H1 (cell line): ENCODE results near the gene MGAT5. TPM values are rescaled to one million over a fixed set of nuclear protein-coding genes. Genes with fewer than 3 reads are reported as not detected.

Experiments
- ASH2L ChIP-seq: fragments of 200-600, 300-600 bp; sonication (generic); IDR thresholded peaks from one replicate; pipeline ENCODE4 v1.7.1; 2017; ENCODE audit warnings: low read length
- ATF3 ChIP-seq: IDR thresholded peaks from 2 replicates; pipeline ENCODE4 v1.6.1; 2011; ENCODE audit warnings: low read depth, mild to moderate bottlenecking, low read length; ENCODE audit not compliant: insufficient read depth
- CEBPB ChIP-seq: IDR thresholded peaks from 2 replicates; pipeline ENCODE4 v1.6.1; 2012; ENCODE audit warnings: low read depth, low read length
- CTBP2 ChIP-seq: IDR thresholded peaks from 2 replicates; pipeline ENCODE4 v1.7.0; 2011; ENCODE audit warnings: borderline replicate concordance, mild to moderate bottlenecking, moderate library complexity, mixed read lengths, low read length; ENCODE audit not compliant: insufficient read depth, insufficient read length
- NRF1 ChIP-seq: IDR thresholded peaks from 2 replicates; pipeline ENCODE4 v1.6.1; 2011; ENCODE audit warnings: mild to moderate bottlenecking, low read depth, low read length, improper control_type of control experiment
- RAD21 ChIP-seq, 2 experiments: IDR thresholded peaks in 1 of 2; conservative IDR thresholded peaks in 1 of 2; 2 replicates each; pipeline ENCODE4 v1.6.1; 2011; ENCODE audit warnings: low read depth in 2 of 2, low read length in 2 of 2, improper control_type of control experiment in 1 of 2, inconsistent platforms in 1 of 2, mild to moderate bottlenecking in 1 of 2, moderate library complexity in 1 of 2
- RNF2 ChIP-seq: fragments of 200-900, 300-1000 bp; sonication (generic); IDR thresholded peaks from 2 replicates; pipeline ENCODE4 v1.7.1; 2016; ENCODE audit warnings: borderline replicate concordance, low read depth, mild to moderate bottlenecking, antibody characterized with exemption, low read length; ENCODE audit not compliant: poor library complexity, severe bottlenecking; ENCODE audit errors: missing control alignments
- SUZ12 ChIP-seq: fragments of 200-600 bp; sonication (generic); IDR thresholded peaks from 2 replicates; pipeline ENCODE4 v1.6.1; 2012; ENCODE audit warnings: mild to moderate bottlenecking, inconsistent platforms, low read length, moderate library complexity, mixed read lengths
- polyA plus RNA-seq, 7 experiments: library from polyadenylated mRNA; depleted of rRNA in 3 of 7; stranded (reverse) in 5 of 7; unstranded in 2 of 7; fragments of >200 nt in 5 of 7; fragments of 200-250 nt in 2 of 7; gene quantifications; 1 replicate in 5 of 7; 2 replicates in 1 of 7; 4 replicates in 1 of 7; pipeline versions ENCODE4 v1.2.1 to v1.2.3, GENCODE V29; 2011 to 2013; ENCODE audit warnings: missing spikeins in 2 of 7, mixed read lengths in 2 of 7
- total RNA-seq: library from RNA; stranded (reverse); fragmentation: NEBNext Ultra II Directional; extraction: Animal tissue kit (Norgen Biotek cat#: 25700); gene quantifications from 2 replicates; pipeline ENCODE4 v1.2.1, GENCODE V29; 2021

The MGAT5 gene
- total and polyA plus RNA-seq, 2 of the 8 experiments (the other 6 are each of a cell fraction or from before 2014, with no cell fraction given): 11.2 to 49.2 TPM

GRCh38 chr2:134308474-134309385 is 54.9 kb downstream of the MGAT5 start (continued):
- TF ChIP-seq CTBP2: no peak
- TF ChIP-seq RNF2: no peak
- no peak for TF ChIP-seq RAD21 (IDR thresholded peaks at IDR 0.05 in 1 of 2, conservative IDR thresholded peaks at IDR 0.05 in 1 of 2; ENCODE audit: low read depth in 2 of 2, low read length in 2 of 2)
- TF ChIP-seq CEBPB: no peak
- no peak for TF ChIP-seq SUZ12
- no peak for TF ChIP-seq ASH2L
- no peak for TF ChIP-seq ATF3
- TF ChIP-seq NRF1: no peak
